HepG2 (cell line): ENCODE data around the gene KLHL21. TPM values are rescaled to one million over a fixed set of nuclear protein-coding genes. Genes with fewer than 3 reads are reported as not detected.

Experiments used
- ISL2 ChIP-seq: sonication (generic); formaldehyde crosslinking; IDR thresholded peaks from 2 replicates; pipeline ENCODE4 v1.5.0; 2020; ENCODE audit warnings: missing genetic modification reagents
- MEIS2 ChIP-seq: sonication (generic); formaldehyde crosslinking; IDR thresholded peaks from 2 replicates; pipeline ENCODE4 v1.9.0; 2021; ENCODE audit warnings: mild to moderate bottlenecking, missing genetic modification reagents
- MIXL1 ChIP-seq: IDR thresholded peaks from 2 replicates; pipeline ENCODE4 v1.6.1; 2016
- MYNN ChIP-seq: sonication (generic); formaldehyde crosslinking; IDR thresholded peaks from 2 replicates; pipeline ENCODE4 v1.4.0; 2020; ENCODE audit warnings: mild to moderate bottlenecking, low read depth, missing genetic modification reagents
- NFKB2 ChIP-seq: sonication (generic); formaldehyde crosslinking; IDR thresholded peaks from 2 replicates; pipeline ENCODE4 v1.4.0; 2020; ENCODE audit warnings: missing genetic modification reagents, borderline replicate concordance
- RBM22 ChIP-seq: fragments of 200-400 bp; formaldehyde crosslinking; optimal IDR thresholded peaks from 2 replicates; pipeline ENCODE3; 2017; ENCODE audit warnings: mild to moderate bottlenecking, low read length, moderate library complexity
- REL ChIP-seq: sonication (generic); formaldehyde crosslinking; conservative IDR thresholded peaks from 2 replicates; pipeline ENCODE4 v1.8.0; 2022; ENCODE audit warnings: mild to moderate bottlenecking, missing genetic modification reagents, moderate library complexity
- SIN3B ChIP-seq: fragments of 150-350 bp; IDR thresholded peaks from 2 replicates; pipeline ENCODE4 v1.6.1; 2014; ENCODE audit warnings: low read length
- SP4 ChIP-seq: sonication (generic); formaldehyde crosslinking; IDR thresholded peaks from 2 replicates; pipeline ENCODE4 v1.8.1; 2023; ENCODE audit warnings: mild to moderate bottlenecking, missing genetic modification reagents
- TAF15 ChIP-seq: fragments of 200-400 bp; formaldehyde crosslinking; IDR thresholded peaks from one replicate; pipeline ENCODE4 v1.6.1; 2018; ENCODE audit warnings: mild to moderate bottlenecking, low read depth, low read length; ENCODE audit not compliant: poor library complexity, severe bottlenecking
- TCF7L2 ChIP-seq: IDR thresholded peaks from 2 replicates; pipeline ENCODE4 v1.6.1; 2011; ENCODE audit warnings: mild to moderate bottlenecking, low read depth, low read length, moderate library complexity
- TEF ChIP-seq: sonication (generic); formaldehyde crosslinking; IDR thresholded peaks from 2 replicates; pipeline ENCODE4 v1.5.0; 2020; ENCODE audit warnings: missing genetic modification reagents
- ZFP36L1 ChIP-seq: sonication (generic); formaldehyde crosslinking; IDR thresholded peaks from 2 replicates; pipeline ENCODE4 v1.8.0; 2022; ENCODE audit warnings: mild to moderate bottlenecking, missing genetic modification reagents, moderate library complexity
- ZNF225 ChIP-seq: sonication (generic); formaldehyde crosslinking; IDR thresholded peaks from 2 replicates; pipeline ENCODE4 v1.4.0; 2020; ENCODE audit warnings: mild to moderate bottlenecking, missing genetic modification reagents
- ZNF318 ChIP-seq: sonication (generic); formaldehyde crosslinking; IDR thresholded peaks from 2 replicates; pipeline ENCODE4 v1.4.0; 2020; ENCODE audit warnings: mild to moderate bottlenecking, missing genetic modification reagents
- ZSCAN29 ChIP-seq: sonication (generic); formaldehyde crosslinking; conservative IDR thresholded peaks from 2 replicates; pipeline ENCODE4 v1.4.0; 2020; ENCODE audit warnings: mild to moderate bottlenecking, missing genetic modification reagents
- polyA plus RNA-seq, 8 experiments: library from polyadenylated mRNA; depleted of rRNA in 3 of 8; stranded (reverse) in 7 of 8; unstranded in 1 of 8; fragments of >200 nt; fragmentation: Illumina TruSeq in 4 of 8; extraction: Trizol in 4 of 8; gene quantifications; 2 replicates each; pipeline versions ENCODE4 v1.2.1 to v1.2.3, GENCODE V29; 2011 to 2016; ENCODE audit warnings: low read depth in 4 of 8, missing spikeins in 1 of 8, mixed read lengths in 1 of 8; ENCODE audit not compliant: insufficient read depth in 1 of 8
- total RNA-seq, 5 experiments: library from RNA; depleted of rRNA; stranded (reverse); fragments of >200 nt; fragmentation: Illumina TruSeq; extraction: Trizol; gene quantifications; 2 replicates each; pipeline ENCODE4 v1.2.3, GENCODE V29; 2016; ENCODE audit warnings: low read depth in 1 of 5
- TF ChIP-seq, protein P1 (sequence below): sonication (generic); formaldehyde crosslinking; IDR thresholded peaks from 2 replicates; pipeline ENCODE4 v1.4.0; 2020; ENCODE audit warnings: missing genetic modification reagents
- TF ChIP-seq, protein P2 (sequence below): sonication (generic); formaldehyde crosslinking; IDR thresholded peaks from 2 replicates; pipeline ENCODE4 v1.8.1; 2023; ENCODE audit warnings: mild to moderate bottlenecking, moderate library complexity, missing genetic modification reagents

KLHL21 gene
- total and polyA plus RNA-seq, 2 of the 13 experiments (the other 11 are each of a cell fraction or from before 2014, with no cell fraction given) = 14.8 to 25.0 TPM

DNA sequence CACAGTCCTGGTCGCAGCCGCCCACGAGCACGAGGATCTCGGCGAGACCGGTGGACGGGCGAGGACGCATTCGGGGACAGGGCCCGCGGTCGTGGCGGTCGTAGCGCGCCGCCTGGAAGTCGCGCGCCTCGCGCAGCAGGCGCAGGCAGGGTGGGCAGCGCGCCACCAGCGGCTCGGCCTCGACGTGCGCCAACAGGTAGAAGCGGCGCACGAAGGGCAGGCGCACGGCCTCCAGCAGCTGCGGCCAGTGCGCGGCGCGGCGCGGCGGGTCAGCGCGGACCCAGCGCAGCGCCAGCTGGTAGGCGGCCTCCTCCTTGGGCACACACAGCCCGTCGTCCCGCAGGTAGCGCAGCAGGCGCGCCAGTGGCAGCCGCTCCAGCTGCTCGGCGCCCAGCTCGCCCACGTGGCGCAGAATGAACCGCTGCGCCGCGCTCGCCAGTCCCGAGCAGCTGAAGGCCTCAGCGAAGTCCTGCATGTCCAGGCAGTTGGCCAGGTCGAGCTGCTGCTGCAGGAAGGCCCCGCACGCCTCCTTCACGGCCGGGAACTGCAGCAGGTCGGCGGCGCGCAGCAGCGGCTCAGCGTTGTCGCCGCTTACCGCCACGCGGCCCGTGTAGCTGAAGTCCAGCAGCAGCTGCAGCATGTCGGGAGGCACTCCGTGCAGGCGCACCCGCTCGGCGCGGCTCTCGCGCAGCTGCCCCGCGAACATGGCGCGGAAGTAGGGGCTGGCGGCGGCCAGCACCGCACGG, 573 bp downstream of the KLHL21 start (continued):
- TF ChIP-seq ZNF318 (CRISPR knock-in tag) = 0 out of 2 replicates have a peak, but pooled peaks have one; percentile 22
- no peak for TF ChIP-seq SP4 (CRISPR knock-in tag)
- TF ChIP-seq RBM22 = no peak
- TF ChIP-seq MEIS2 (CRISPR knock-in tag) = peak; percentile 40
- no peak; the same call in 1 of the 2 replicates for TF ChIP-seq ZSCAN29 (CRISPR knock-in tag)
- no peak for TF ChIP-seq TCF7L2
- TF ChIP-seq MYNN (CRISPR knock-in tag) = no peak
- 0 out of 2 replicates have a peak, but pooled peaks have one; percentile 63 for TF ChIP-seq ZNF225 (CRISPR knock-in tag)
- TF ChIP-seq, protein P1, sequence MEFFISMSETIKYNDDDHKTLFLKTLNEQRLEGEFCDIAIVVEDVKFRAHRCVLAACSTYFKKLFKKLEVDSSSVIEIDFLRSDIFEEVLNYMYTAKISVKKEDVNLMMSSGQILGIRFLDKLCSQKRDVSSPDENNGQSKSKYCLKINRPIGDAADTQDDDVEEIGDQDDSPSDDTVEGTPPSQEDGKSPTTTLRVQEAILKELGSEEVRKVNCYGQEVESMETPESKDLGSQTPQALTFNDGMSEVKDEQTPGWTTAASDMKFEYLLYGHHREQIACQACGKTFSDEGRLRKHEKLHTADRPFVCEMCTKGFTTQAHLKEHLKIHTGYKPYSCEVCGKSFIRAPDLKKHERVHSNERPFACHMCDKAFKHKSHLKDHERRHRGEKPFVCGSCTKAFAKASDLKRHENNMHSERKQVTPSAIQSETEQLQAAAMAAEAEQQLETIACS = peak; percentile 43; the same call in 1 of the 2 replicates
- no peak for TF ChIP-seq SIN3B
- no peak for TF ChIP-seq TAF15
- TF ChIP-seq TEF = no peak; the same call in 1 of the 2 replicates
- TF ChIP-seq ZFP36L1 (CRISPR knock-in tag) = no peak
- no peak for TF ChIP-seq MIXL1
- 0 out of 2 replicates have a peak, but pooled peaks have one; percentile 13 for TF ChIP-seq ISL2
- TF ChIP-seq, protein P2, sequence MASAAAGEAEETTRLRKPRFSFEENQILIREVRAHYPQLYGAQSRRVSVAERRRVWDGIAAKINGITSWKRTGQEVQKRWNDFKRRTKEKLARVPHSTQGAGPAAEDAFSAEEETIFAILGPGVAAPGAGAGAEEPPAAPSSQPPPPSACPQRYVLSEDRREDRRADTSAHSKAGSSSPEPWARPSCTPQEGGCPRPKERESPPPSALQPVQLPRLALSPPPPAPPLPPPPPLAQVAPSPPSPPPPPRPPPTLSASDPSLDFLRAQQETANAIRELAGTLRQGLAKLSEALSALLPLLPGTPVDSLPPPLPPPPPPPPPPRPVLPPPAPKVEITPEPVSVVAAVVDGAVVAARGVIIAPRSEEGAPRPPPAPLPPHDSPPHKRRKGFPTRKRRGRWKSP (CRISPR knock-in tag) = peak; percentile 97
- no peak for TF ChIP-seq NFKB2 (CRISPR knock-in tag)
- TF ChIP-seq REL (CRISPR knock-in tag) = no peak
